ENCODE measurements around the gene RAN. TPM values are rescaled to one million over a fixed set of nuclear protein-coding genes. Genes with fewer than 3 reads are reported as not detected.

RAN gene
- total RNA-seq, 1 experiment from 2014 or later: 1,968 TPM

DNA sequence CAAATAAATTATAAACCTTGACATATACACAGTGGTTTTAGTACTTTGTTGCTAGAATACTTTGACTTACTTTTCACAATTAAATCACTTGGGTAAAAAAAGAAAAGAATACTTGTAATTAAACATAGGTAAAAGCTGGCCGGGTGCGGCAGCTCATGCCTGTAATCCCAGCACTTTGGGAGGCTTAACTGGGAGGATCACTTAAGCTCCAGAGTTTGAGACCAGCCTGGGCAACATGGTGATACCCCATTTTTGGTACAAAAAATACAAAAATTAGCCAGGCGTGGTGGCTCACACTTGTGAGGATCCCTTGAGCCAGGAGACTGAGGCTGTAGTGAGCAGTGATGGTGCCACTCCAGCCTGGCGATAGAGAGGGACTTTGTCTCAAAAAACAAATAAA, 40.6 kb upstream of the RAN start:
- Histone ChIP-seq H2BK120ac (ENCODE audit: low read depth, low read length, poor library complexity, severe bottlenecking) (no peak overlapping the region), H4K91ac (ENCODE audit: insufficient read length, low read depth, low read length) (no peak overlapping the region), H3K4me1 (ENCODE audit: insufficient read depth, low read length) (peaks cover 6% of the 10 kb centered on the region; the same call in 1 of the 2 replicates), H4K8ac (replicated peaks; ENCODE audit: insufficient read length, low read depth, low read length) (no peak overlapping the region), H3K9me3 (ENCODE audit: control insufficient read depth, low read depth, low read length) (no peaks in the 10 kb centered on the region), H2BK20ac (ENCODE audit: low read depth, low read length, poor library complexity, severe bottlenecking) (no peak overlapping the region), H3K79me2 (ENCODE audit: insufficient read depth, low read length) (peaks cover 9% of the 10 kb centered on the region; the same call in 1 of the 2 replicates), H2AK5ac (ENCODE audit: insufficient read length, low read length) (no peak overlapping the region), H3K56ac (ENCODE audit: insufficient read length, low read depth, low read length) (no peak overlapping the region), H2BK12ac (ENCODE audit: insufficient read length, low read depth, low read length) (no peak overlapping the region), H3K23me2 (ENCODE audit: insufficient read length, low read depth, low read length, poor library complexity, severe bottlenecking) (no peaks in the 10 kb centered on the region), H2AFZ (ENCODE audit: low read length) (no peak overlapping the region), H3K18ac (ENCODE audit: insufficient read length, low read depth, low read length) (no peak overlapping the region), H3K79me1 (ENCODE audit: insufficient read depth, low read depth, low read length, poor library complexity, severe bottlenecking) (peaks cover 3% of the 10 kb centered on the region), H2BK15ac (ENCODE audit: low read depth, low read length) (no peak overlapping the region), H3K9ac (ENCODE audit: extremely low read depth, insufficient read length, low read length) (no peak overlapping the region), H2BK5ac (ENCODE audit: insufficient read length, low read length) (no peak overlapping the region), H3K14ac (ENCODE audit: insufficient read depth, low read length) (no peak overlapping the region), H3K27ac (ENCODE audit: insufficient read length, low read depth, low read length) (no peak overlapping the region), H3K27me3 (ENCODE audit: insufficient read depth, low read length) (no peaks in the 10 kb centered on the region), H3K4me2 (ENCODE audit: insufficient read depth, insufficient read length, low read length) (no peak overlapping the region), H4K5ac (ENCODE audit: insufficient read length, low read depth, low read length) (no peak overlapping the region), H3K4ac (ENCODE audit: low read depth, low read length) (no peak overlapping the region), H3T11ph (ENCODE audit: low read length) (no peak overlapping the region), H3K23ac (ENCODE audit: insufficient read length, low read depth, low read length) (no peak overlapping the region), H4K20me1 (ENCODE audit: control insufficient read depth, insufficient read depth, insufficient read length) (no peaks in the 10 kb centered on the region)
- Mint-ChIP-seq H3K4me3 (no peak overlapping the region), H3K36me3 (ENCODE audit: insufficient read depth in 1 of 3, low read depth in 3 of 3) (peaks cover 0 to 8% (median 7%) of the 10 kb centered on the region in 3 experiments; a peak in 6 of 7 replicates), H3K9me3 (peaks cover 0 to 5% of the 10 kb centered on the region in 2 experiments; a peak in 1 of 5 replicates), H3K4me1 (peaks cover 43 to 59% of the 10 kb centered on the region in 2 experiments), H3K27ac (no peak overlapping the region; a peak in 1 of 7 replicates), H3K27me3 (ENCODE audit: low read depth) (no peaks in the 10 kb centered on the region)
- WGBS (ENCODE audit: extremely low coverage, insufficient read length, low lambda C conversion rate): no CpG with 5 or more reads among the region's 4 CpGs
- TF ChIP-seq, protein P1, sequence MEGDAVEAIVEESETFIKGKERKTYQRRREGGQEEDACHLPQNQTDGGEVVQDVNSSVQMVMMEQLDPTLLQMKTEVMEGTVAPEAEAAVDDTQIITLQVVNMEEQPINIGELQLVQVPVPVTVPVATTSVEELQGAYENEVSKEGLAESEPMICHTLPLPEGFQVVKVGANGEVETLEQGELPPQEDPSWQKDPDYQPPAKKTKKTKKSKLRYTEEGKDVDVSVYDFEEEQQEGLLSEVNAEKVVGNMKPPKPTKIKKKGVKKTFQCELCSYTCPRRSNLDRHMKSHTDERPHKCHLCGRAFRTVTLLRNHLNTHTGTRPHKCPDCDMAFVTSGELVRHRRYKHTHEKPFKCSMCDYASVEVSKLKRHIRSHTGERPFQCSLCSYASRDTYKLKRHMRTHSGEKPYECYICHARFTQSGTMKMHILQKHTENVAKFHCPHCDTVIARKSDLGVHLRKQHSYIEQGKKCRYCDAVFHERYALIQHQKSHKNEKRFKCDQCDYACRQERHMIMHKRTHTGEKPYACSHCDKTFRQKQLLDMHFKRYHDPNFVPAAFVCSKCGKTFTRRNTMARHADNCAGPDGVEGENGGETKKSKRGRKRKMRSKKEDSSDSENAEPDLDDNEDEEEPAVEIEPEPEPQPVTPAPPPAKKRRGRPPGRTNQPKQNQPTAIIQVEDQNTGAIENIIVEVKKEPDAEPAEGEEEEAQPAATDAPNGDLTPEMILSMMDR (conservative IDR thresholded peaks at IDR 0.05): no peak
- DNase-seq: peak; percentile 25
